Activated CD4-positive, alpha-beta T cell treated with anti-CD3 and anti-CD28 coated beads, Interleukin-2, Interleukin-6, amounts not matched to agents 100 ng/mL and 50 ng/mL, durations not matched to agents 16 hours and 8 hours (primary cell): ENCODE measurements around the gene PRKAA2.

Experiments used
- DNase-seq: peaks from one replicate; pipeline ENCODE4 v3.0.0-alpha.2; 2020

The PRKAA2 gene

GRCh38 chr1:56726706-56727105 is 81.6 kb downstream of the PRKAA2 start:
- DNase-seq, result no peak

- no peak for DNase-seq
Observed at GRCh38 chr1:56728964-56729363, 83.8 kb downstream of the PRKAA2 start.

GRCh38 chr1:56745231-56745630 is 100.1 kb downstream of the PRKAA2 start:
- no peak for DNase-seq

DNA sequence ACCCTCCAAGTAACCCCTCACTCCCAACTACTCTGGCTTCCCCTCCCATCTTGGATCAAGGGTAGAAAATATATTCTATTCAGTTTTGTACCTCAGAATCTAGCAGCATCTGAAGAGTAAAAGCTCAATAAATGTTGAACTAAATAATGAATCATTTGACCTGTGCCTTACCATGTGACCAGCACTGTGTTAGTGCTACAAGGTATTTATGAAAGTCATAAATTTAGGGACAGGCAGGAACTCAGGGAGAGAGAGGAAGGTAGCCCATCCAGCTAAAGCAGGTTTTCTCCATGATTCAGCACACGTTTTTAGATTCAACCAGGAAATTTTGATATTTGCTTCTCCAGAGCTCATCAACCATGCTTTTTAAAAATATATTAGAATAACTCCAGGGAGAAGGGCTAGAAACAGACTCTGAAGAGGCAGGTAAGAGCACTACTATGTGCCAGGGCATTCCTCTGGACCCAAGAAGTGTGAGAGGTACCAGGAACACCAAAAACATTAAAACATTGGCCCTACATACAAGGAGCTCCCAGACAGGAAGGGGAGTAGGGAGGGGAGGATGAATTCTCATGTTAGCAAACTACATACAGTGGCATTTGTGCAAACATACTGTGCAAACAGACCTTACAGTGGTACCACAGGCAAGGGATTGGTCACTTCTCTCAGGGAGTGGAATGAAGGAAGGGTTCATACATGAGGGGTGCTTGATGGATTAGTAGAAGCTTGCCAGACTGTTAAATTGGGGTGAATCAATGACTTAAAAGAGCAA is 109.8 kb downstream of the PRKAA2 start:
- no peak for DNase-seq

GRCh38 chr1:56755911-56756310 is 110.8 kb downstream of the PRKAA2 start:
- no peak for DNase-seq

DNA sequence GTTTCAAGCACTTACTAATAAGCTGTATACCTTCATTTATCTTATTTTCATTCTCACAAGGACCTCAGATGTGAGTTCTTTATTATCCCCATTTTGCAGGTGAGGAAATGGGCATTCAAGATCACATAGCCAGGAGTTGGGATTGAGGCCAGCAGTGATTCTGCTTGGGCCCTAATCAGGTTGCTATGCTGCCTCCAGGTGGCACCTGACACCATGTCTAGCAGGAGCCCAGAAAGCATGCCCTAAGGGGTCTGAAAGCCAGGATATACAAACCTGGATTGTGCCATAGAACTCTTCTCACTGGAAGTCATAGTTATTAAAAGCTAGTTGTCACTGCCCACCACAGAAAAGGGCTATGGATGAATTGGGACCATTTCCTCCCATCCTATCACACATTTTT is 113.0 kb downstream of the PRKAA2 start:
- no peak for DNase-seq

DNA sequence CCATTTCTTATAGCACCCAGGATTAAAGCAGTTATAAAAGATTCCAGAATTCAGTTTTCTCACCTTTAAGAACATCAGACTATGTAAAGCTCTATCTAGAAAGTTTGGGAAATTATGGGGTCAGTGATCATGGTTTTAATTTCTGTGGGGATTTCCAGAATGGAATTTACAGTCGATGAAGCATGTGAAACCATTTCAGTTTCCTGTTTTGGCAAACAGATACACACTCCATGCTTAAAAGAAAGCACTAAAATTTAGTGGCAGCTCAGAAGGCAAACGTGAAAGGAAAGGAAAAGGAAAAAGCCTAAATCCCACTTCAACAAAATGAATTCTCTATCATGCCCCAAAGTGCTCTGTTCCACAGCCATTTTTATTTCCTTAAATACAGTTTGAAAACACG is 113.7 kb downstream of the PRKAA2 start:
- DNase-seq, result no peak
